Kasumi-1 (cell line): ENCODE results near the gene TSEN34.
"Not testable (repeated sequence)": the region's sequence is repeated elsewhere in the genome, so short reads cannot be mapped to it uniquely, and the experiment has no call there.

ENCODE experiments used
- DNase-seq, 2 experiments: peaks; one replicate each; lab custom pipeline; 2025; lab: John Stamatoyannopoulos, UW

The TSEN34 gene

GRCh38 chr19:54188215-54188871 lies 2.8 kb upstream of the TSEN34 start:
- peak; percentile 85 to 89 for DNase-seq

GRCh38 chr19:54189145-54189734 lies 1.9 kb upstream of the TSEN34 start, which contains the start of gene MBOAT7:
Gene MBOAT7, minus strand, starts transcription at chr19:54189580. Its CDS starts 1,072 bp downstream, at chr19:54188508.
- DNase-seq: no peak

GRCh38 chr19:54189735-54190502 lies 1.2 kb upstream of the TSEN34 start:
- DNase-seq: peak; percentile 99

- DNase-seq: peak; percentile 99
Measured at GRCh38 chr19:54190503-54191010, 551 bp upstream of the TSEN34 start.

GRCh38 chr19:54191811-54192453 lies 824 bp downstream of the TSEN34 start:
- DNase-seq: no peak

GRCh38 chr19:54193011-54193410 lies 1.9 kb downstream of the TSEN34 start:
- DNase-seq: no peak

GRCh38 chr19:54194463-54194862 lies 3.4 kb downstream of the TSEN34 start:
- not testable (repeated sequence) for DNase-seq

- no peak for DNase-seq
Measured at GRCh38 chr19:54196536-54196935, 5.4 kb downstream of the TSEN34 start.

GRCh38 chr19:54197121-54197520 lies 6.0 kb downstream of the TSEN34 start:
- no peak for DNase-seq

GRCh38 chr19:54199401-54199800 lies 8.3 kb downstream of the TSEN34 start:
- no peak for DNase-seq

GRCh38 chr19:54201172-54201701 lies 10.1 kb downstream of the TSEN34 start:
- DNase-seq: no peak

- no peak for DNase-seq
Measured at GRCh38 chr19:54201980-54202379, 10.9 kb downstream of the TSEN34 start.

GRCh38 chr19:54203151-54203611 lies 12.1 kb downstream of the TSEN34 start:
- no peak for DNase-seq

- no peak for DNase-seq
Measured at GRCh38 chr19:54204767-54205468, 13.8 kb downstream of the TSEN34 start.

- no peak for DNase-seq
Measured at GRCh38 chr19:54206030-54206830, 15.1 kb downstream of the TSEN34 start.

- no peak for DNase-seq
Measured at GRCh38 chr19:54206831-54207177, 15.7 kb downstream of the TSEN34 start.

GRCh38 chr19:54207193-54207592 lies 16.1 kb downstream of the TSEN34 start:
- not testable (repeated sequence) for DNase-seq

- peak; percentile 76 for DNase-seq
Measured at GRCh38 chr19:54207676-54207982, 16.5 kb downstream of the TSEN34 start.

- DNase-seq: peak; percentile 99 to 100
Measured at GRCh38 chr19:54207983-54208783, 17.1 kb downstream of the TSEN34 start.

GRCh38 chr19:54208784-54209057 lies 17.6 kb downstream of the TSEN34 start:
- no peak for DNase-seq
